ENCODE results near the gene HELZ. TPM values are rescaled to one million over a fixed set of nuclear protein-coding genes. Genes with fewer than 3 reads are reported as not detected.

The HELZ gene
- total RNA-seq, 1 donor from 2014 or later, result 74.7 TPM

DNA sequence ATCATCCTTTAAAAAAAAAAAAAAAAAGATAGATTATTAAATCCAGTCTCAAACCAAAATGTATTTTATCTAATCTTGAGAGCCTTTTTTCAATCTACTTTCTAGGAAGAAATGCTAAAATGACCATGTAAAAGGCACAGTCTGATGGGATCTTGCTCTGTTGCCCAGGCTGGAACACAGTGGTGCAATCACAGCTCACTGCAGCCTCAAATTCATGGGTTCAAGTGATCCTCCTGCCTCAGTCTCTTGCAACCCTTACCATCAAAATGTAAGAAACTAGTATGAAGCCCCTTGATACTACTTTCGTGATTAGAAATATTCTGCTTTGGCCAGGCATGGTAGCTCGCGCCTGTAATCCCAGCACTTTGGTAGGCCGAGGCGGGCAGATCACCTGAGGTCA is 70.8 kb downstream of the HELZ start:
- H3K9me3 Mint-ChIP-seq, result no peaks in the 10 kb centered on the region
- no peak overlapping the region for H3K27ac Mint-ChIP-seq
- intact Hi-C loops (cut with micrococcal nuclease), result no loop called here
- no peak overlapping the region for H3K4me3 Mint-ChIP-seq
- H3K27me3 Mint-ChIP-seq, result no peaks in the 10 kb centered on the region
- no peak for DNase-seq
- H3K36me3 Mint-ChIP-seq (ENCODE audit: low read depth), result peaks cover 45% of the 10 kb centered on the region
- peaks cover 7% of the 10 kb centered on the region for H3K4me1 Mint-ChIP-seq

DNA sequence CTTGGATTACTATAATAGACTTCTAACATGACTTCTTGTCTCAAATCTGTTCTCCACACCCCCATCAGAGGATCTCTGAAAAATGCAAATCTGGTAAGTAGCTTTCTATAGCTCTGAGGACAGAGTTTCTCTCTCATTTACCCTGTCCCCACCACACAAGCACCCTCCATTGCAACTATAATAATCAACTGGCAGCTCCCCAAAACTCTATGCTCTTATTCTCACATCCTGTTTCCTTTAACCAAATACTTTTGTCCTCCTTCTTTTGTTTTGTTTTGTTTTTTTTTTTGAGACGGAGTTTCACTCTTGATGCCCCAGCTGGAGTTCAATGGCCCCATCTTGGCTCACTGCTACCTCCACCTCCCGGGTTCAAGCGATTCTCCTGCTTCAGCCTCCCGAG is 73.4 kb downstream of the HELZ start:
- Mint-ChIP-seq H3K36me3 (ENCODE audit: low read depth) (peaks cover 38% of the 10 kb centered on the region), H3K4me3 (no peak overlapping the region), H3K9me3 (no peaks in the 10 kb centered on the region), H3K27ac (peak overlapping the region; percentile 6), H3K4me1 (peaks cover 7% of the 10 kb centered on the region), H3K27me3 (no peaks in the 10 kb centered on the region)
- no peak for DNase-seq
- intact Hi-C loops (cut with micrococcal nuclease), result no loop called here

DNA sequence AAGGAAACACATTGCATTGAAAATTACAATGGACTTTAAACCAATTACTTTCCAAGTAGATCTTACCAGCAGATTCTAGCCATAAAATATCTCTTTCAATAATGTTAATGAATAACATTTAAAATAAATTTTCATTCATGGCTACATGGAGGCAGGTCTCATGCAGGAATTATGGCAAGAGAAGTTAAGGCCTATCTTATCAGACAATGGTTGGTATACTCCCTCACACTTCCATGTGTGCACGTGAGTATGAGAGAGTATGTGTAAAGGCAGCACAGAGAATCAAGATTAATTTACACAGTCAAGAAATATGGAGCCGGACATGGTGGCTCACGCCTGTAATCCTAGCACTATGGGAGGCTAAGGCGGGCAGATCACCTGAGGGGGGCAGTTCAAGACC is 76.5 kb downstream of the HELZ start:
- Mint-ChIP-seq H3K27me3 (no peaks in the 10 kb centered on the region), H3K36me3 (ENCODE audit: low read depth) (peaks cover 44% of the 10 kb centered on the region), H3K27ac (no peak overlapping the region), H3K4me1 (peaks cover 8% of the 10 kb centered on the region), H3K9me3 (no peaks in the 10 kb centered on the region), H3K4me3 (no peak overlapping the region)
- intact Hi-C loops (cut with micrococcal nuclease), result no loop called here
- DNase-seq, result no peak

DNA sequence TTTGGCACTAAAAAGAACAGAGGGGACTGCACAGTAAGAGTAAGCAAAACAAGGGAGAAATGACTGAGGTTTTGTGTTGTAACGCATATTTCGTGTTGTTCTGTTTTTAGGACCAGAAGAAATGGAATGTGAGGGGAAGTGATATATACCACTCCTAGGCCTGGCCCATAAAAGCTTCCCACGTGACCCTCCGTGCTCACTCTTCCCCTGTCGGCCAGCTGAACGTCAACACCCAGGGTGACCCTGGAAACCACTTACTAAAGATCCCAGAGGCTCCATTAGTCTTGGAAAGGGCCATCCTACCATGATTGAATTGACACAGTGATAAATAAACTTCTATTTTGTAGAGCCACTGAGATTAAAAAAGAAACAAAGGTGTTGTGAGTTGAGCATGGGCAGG is 79.8 kb downstream of the HELZ start:
- H3K27me3 Mint-ChIP-seq, result no peaks in the 10 kb centered on the region

GRCh38 chr17:67164302-67164701 is 80.7 kb downstream of the HELZ start:
- no peak for DNase-seq
- Mint-ChIP-seq H3K4me1 (peaks cover 2% of the 10 kb centered on the region), H3K27ac (no peak overlapping the region), H3K36me3 (ENCODE audit: low read depth) (peaks cover 39% of the 10 kb centered on the region), H3K4me3 (no peak overlapping the region), H3K9me3 (no peaks in the 10 kb centered on the region), H3K27me3 (no peaks in the 10 kb centered on the region)
- intact Hi-C loops (cut with micrococcal nuclease), result no loop called here

More for the DNA sequence above, 79.8 kb downstream of the HELZ start:
- DNase-seq, result no peak
- no peaks in the 10 kb centered on the region for H3K9me3 Mint-ChIP-seq
- H3K4me3 Mint-ChIP-seq, result no peak overlapping the region
- intact Hi-C loops (cut with micrococcal nuclease), result no loop called here
- peaks cover 40% of the 10 kb centered on the region for H3K36me3 Mint-ChIP-seq (ENCODE audit: low read depth)
- H3K27ac Mint-ChIP-seq, result no peak overlapping the region
- H3K4me1 Mint-ChIP-seq, result peaks cover 2% of the 10 kb centered on the region

DNA sequence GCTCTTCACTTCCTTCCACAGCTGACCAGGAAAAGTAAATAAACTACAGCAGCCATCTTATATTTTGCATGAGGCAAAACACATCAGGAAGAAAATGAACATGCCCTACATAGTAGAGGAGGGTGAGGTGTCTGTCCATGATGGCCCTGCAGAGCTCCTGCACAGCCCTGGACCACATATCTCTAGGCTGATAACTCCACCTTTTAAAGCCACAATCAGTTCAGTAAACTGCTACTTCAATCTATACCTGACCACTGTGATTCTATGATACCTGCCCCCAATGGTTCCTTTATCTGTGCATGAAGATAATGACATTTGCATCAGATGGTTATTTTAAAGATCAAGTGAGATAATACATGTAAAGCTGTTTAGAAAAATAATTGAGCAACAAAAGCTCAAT is 82.2 kb downstream of the HELZ start:
- no peak overlapping the region for H3K27ac Mint-ChIP-seq
- H3K4me3 Mint-ChIP-seq, result no peak overlapping the region
- intact Hi-C loops (cut with micrococcal nuclease), result no loop called here
- H3K27me3 Mint-ChIP-seq, result no peaks in the 10 kb centered on the region
- H3K4me1 Mint-ChIP-seq, result peaks cover 11% of the 10 kb centered on the region
- peaks cover 2% of the 10 kb centered on the region for H3K9me3 Mint-ChIP-seq
- H3K36me3 Mint-ChIP-seq (ENCODE audit: low read depth), result peaks cover 46% of the 10 kb centered on the region
- no peak for DNase-seq

- peaks cover 4% of the 10 kb centered on the region for H3K9me3 Mint-ChIP-seq
- H3K27me3 Mint-ChIP-seq, result no peaks in the 10 kb centered on the region
- DNase-seq, result no peak
- H3K4me3 Mint-ChIP-seq, result no peak overlapping the region
- H3K27ac Mint-ChIP-seq, result no peak overlapping the region
- peaks cover 17% of the 10 kb centered on the region for H3K4me1 Mint-ChIP-seq
- peaks cover 53% of the 10 kb centered on the region for H3K36me3 Mint-ChIP-seq (ENCODE audit: low read depth)
- intact Hi-C loops (cut with micrococcal nuclease), result no loop called here
These were observed 83.4 kb downstream of the HELZ start for GRCh38 chr17:67161573-67161972.

DNA sequence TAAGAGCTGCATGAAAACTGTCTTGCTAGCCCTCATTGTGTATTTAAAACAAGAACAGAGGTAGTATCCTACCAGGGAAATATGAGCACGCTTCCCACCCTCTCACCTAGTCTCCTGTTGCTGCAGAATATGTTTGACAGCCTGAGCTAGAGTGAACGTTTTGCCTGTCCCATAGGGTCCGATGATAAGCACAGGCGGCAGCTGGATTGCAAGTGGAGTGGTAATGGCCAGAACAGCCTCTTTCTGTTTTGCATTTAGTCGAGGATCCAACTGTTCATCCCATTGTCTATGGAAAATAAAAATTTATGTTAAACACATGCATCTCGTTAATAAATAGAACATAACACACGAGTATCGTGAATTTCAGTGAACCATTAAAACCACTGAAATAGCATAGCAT is 84.2 kb downstream of the HELZ start:
- Mint-ChIP-seq H3K27ac (no peak overlapping the region), H3K4me3 (no peak overlapping the region), H3K4me1 (peaks cover 21% of the 10 kb centered on the region), H3K27me3 (no peaks in the 10 kb centered on the region), H3K9me3 (peaks cover 4% of the 10 kb centered on the region), H3K36me3 (ENCODE audit: low read depth) (peaks cover 54% of the 10 kb centered on the region)
- DNase-seq, result no peak
- intact Hi-C loops (cut with micrococcal nuclease), result no loop called here

GRCh38 chr17:67157732-67158639 is 87.0 kb downstream of the HELZ start:
- peak overlapping the region; percentile 38 for H3K27ac Mint-ChIP-seq
- H3K9me3 Mint-ChIP-seq, result peaks cover 4% of the 10 kb centered on the region
- no peaks in the 10 kb centered on the region for H3K27me3 Mint-ChIP-seq
- peaks cover 44% of the 10 kb centered on the region for H3K36me3 Mint-ChIP-seq (ENCODE audit: low read depth)
- no peak for DNase-seq
- intact Hi-C loops (cut with micrococcal nuclease), result no loop called here
- no peak overlapping the region for H3K4me3 Mint-ChIP-seq
- peaks cover 18% of the 10 kb centered on the region for H3K4me1 Mint-ChIP-seq

GRCh38 chr17:67156269-67157199 is 88.5 kb downstream of the HELZ start:
- intact Hi-C loops (cut with micrococcal nuclease), result no loop called here
- H3K4me1 Mint-ChIP-seq, result peaks cover 24% of the 10 kb centered on the region
- H3K9me3 Mint-ChIP-seq, result peaks cover 4% of the 10 kb centered on the region
- no peak overlapping the region for H3K27ac Mint-ChIP-seq
- H3K36me3 Mint-ChIP-seq (ENCODE audit: low read depth), result peaks cover 52% of the 10 kb centered on the region
- H3K4me3 Mint-ChIP-seq, result no peak overlapping the region
- no peaks in the 10 kb centered on the region for H3K27me3 Mint-ChIP-seq
- DNase-seq, result no peak

DNA sequence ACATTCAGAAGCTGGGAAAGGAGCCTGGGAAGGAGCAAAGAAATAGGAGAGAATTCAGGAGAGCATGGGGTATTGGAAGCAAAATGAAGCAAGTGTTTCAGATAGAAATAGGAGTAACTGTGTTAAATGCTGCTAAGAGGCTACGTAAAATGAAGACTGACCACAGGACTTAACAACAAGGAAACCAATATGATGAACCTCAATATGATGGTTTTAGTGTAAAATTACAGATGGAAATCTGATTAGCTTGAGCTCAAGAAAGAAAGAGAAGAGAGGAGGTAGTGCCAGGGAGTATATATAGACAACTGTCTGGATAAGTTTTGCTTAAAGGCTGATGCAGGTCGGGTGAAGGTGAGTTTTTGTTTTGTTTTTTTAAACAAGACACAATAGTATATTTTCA is 92.2 kb downstream of the HELZ start:
- Mint-ChIP-seq H3K4me3 (no peak overlapping the region), H3K9me3 (peaks cover 3% of the 10 kb centered on the region), H3K36me3 (ENCODE audit: low read depth) (peaks cover 47% of the 10 kb centered on the region), H3K27ac (no peak overlapping the region), H3K27me3 (no peaks in the 10 kb centered on the region), H3K4me1 (peaks cover 16% of the 10 kb centered on the region)
- DNase-seq, result no peak
- intact Hi-C loops (cut with micrococcal nuclease), result no loop called here

DNA sequence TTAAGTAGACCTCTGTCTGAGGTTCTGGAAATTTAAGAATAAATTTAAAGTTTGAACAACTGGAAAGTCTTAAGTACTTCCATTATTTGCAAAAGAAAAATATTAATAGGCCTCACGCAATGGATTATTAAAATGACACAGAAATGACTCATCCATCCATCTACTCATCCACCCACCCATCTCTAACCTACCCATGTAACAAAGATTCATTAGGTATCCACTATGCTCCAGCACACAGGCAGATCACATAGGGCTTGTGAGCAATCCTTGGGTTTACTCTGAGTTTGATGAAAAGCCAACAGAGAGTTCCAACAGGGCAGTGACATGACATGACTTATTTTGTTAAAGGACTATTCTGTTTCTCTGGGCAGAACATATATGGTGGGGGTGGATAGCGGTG is 93.3 kb downstream of the HELZ start:
- Mint-ChIP-seq H3K4me3 (no peak overlapping the region), H3K36me3 (ENCODE audit: low read depth) (peaks cover 48% of the 10 kb centered on the region), H3K27ac (no peak overlapping the region), H3K9me3 (no peaks in the 10 kb centered on the region), H3K27me3 (no peaks in the 10 kb centered on the region), H3K4me1 (peaks cover 9% of the 10 kb centered on the region)
- DNase-seq, result no peak
- intact Hi-C loops (cut with micrococcal nuclease), result no loop called here

DNA sequence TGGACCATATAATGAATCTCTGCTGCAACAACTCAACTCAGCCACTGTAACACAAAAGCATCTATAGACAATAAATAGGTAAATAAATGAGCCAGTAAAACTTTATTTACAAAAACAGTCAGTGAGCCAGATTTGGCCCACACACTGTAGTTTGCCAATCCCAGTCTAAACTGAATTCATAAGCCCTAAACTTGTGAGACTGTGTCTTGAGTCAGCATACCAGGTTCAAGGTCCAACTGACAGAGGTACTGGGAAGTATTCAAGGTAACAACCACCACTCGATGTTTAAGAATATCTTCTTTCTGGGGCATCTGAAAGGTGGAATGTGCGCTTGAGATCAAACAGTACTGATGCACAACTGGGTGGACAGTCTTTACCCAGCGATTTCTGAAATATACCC is 94.2 kb downstream of the HELZ start:
- intact Hi-C loops (cut with micrococcal nuclease), result no loop called here
- H3K4me3 Mint-ChIP-seq, result no peak overlapping the region
- no peak overlapping the region for H3K27ac Mint-ChIP-seq
- peaks cover 6% of the 10 kb centered on the region for H3K4me1 Mint-ChIP-seq
- no peaks in the 10 kb centered on the region for H3K9me3 Mint-ChIP-seq
- peaks cover 47% of the 10 kb centered on the region for H3K36me3 Mint-ChIP-seq (ENCODE audit: low read depth)
- no peaks in the 10 kb centered on the region for H3K27me3 Mint-ChIP-seq
- DNase-seq, result no peak

- intact Hi-C loops (cut with micrococcal nuclease), result no loop called here
- Mint-ChIP-seq H3K4me1 (peaks cover 7% of the 10 kb centered on the region), H3K9me3 (no peaks in the 10 kb centered on the region), H3K27ac (no peak overlapping the region), H3K27me3 (no peaks in the 10 kb centered on the region), H3K4me3 (no peak overlapping the region), H3K36me3 (ENCODE audit: low read depth) (peaks cover 54% of the 10 kb centered on the region)
- no peak for DNase-seq
These were observed 96.6 kb downstream of the HELZ start for GRCh38 chr17:67148352-67148751.
